ENCODE data around the gene PLA2G6. TPM values are rescaled to one million over a fixed set of nuclear protein-coding genes. Genes with fewer than 3 reads are reported as not detected.
A peak's percentile ranks its signal among the peaks of the same experiment; 100 is the strongest.

Gene PLA2G6
- total RNA-seq, 6 donors from 2014 or later, result 21.1 to 295 (median 47.5) TPM

- TF ChIP-seq EP300 (IDR thresholded peaks at IDR 0.05) (no peak), POLR2A (IDR thresholded peaks at IDR 0.05) (no peak)
- TF ChIP-seq, protein P1, sequence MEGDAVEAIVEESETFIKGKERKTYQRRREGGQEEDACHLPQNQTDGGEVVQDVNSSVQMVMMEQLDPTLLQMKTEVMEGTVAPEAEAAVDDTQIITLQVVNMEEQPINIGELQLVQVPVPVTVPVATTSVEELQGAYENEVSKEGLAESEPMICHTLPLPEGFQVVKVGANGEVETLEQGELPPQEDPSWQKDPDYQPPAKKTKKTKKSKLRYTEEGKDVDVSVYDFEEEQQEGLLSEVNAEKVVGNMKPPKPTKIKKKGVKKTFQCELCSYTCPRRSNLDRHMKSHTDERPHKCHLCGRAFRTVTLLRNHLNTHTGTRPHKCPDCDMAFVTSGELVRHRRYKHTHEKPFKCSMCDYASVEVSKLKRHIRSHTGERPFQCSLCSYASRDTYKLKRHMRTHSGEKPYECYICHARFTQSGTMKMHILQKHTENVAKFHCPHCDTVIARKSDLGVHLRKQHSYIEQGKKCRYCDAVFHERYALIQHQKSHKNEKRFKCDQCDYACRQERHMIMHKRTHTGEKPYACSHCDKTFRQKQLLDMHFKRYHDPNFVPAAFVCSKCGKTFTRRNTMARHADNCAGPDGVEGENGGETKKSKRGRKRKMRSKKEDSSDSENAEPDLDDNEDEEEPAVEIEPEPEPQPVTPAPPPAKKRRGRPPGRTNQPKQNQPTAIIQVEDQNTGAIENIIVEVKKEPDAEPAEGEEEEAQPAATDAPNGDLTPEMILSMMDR (IDR thresholded peaks at IDR 0.05), result peak; percentile 87 to 95 (median 94)
- Histone ChIP-seq H3K27me3 (no peaks in the 10 kb centered on the region), H3K4me3 (no peak overlapping the region), H3K27ac (no peak overlapping the region), H3K9me3 (no peaks in the 10 kb centered on the region), H3K4me1 (peaks cover 0 to 8% (median 6%) of the 10 kb centered on the region in 4 donors), H3K36me3 (peaks cover 0 to 3% (median 0%) of the 10 kb centered on the region in 4 donors)
- peak; percentile 85 to 94 for DNase-seq
- 57 to 61% methylated on average over 16 to 28 of the region's 32 CpGs for WGBS, 2 donors
- peak; percentile 83 to 92 for ATAC-seq (ENCODE audit: low FRiP score in 2 of 2)
These were observed 66.9 kb downstream of the PLA2G6 start for GRCh38 chr22:38114484-38115398.

DNA sequence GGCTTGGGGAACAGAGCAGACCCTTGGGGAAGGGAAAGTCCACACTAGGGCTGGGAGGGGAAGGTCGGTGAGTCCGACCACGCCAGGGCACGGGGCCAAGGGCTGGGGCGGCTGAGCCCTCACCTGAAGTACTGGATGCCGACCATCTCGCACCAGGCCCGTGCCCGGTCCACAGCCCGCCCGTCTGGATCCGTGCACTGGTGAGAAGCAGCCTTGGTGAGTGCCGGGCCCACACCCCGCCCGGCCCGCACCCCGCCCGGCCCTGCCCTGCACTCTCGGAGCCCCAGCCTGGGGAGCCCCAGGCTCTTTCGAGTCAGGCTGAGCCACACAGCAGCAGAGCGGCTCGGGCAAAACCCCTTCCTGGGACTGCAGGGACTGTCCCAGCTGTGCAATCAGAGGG lies 69.2 kb downstream of the PLA2G6 start:
- no peak overlapping the region for H3K4me3 ChIP-seq
- TF ChIP-seq POLR2AphosphoS5 (IDR thresholded peaks at IDR 0.05) (no peak), EP300 (IDR thresholded peaks at IDR 0.05) (no peak), POLR2A (IDR thresholded peaks at IDR 0.05) (no peak)
- TF ChIP-seq, protein P1 (IDR thresholded peaks at IDR 0.05), result no peak
- H3K27ac ChIP-seq, result no peak overlapping the region
- peaks cover 0 to 3% (median 0%) of the 10 kb centered on the region in 4 donors for H3K36me3 ChIP-seq
- WGBS, 2 donors, result 92 to 99% methylated on average over 14 to 19 of the region's 22 CpGs
- H3K27me3 ChIP-seq, result no peaks in the 10 kb centered on the region
- peaks cover 0 to 8% (median 6%) of the 10 kb centered on the region in 4 donors for H3K4me1 ChIP-seq
- no peaks in the 10 kb centered on the region for H3K9me3 ChIP-seq
- ATAC-seq (ENCODE audit: low FRiP score in 2 of 2) (no peak), DNase-seq (peak in 1 of 2 donors; percentile 83)

DNA sequence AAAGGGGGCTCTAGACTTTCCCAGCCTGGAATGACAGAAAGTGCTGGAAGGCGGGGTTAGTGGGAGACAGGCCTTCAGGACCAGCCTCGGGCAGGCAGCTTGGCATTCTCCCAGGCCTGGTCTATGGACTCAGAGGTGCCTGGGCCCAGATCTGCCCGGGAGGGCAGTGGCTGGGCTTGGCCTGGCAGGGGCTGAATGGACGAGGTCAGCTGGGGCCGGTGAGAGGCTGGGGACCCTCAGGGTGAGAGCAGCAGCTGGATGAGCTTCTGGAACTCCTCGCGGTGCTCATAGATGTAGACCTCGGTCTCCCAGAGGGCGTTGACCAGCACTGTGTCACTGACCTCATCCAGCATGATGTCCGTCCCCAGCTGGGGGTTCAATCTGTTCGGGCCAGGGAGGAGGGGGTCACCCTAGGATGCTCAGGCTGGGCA lies 69.7 kb downstream of the PLA2G6 start:
- H3K36me3 ChIP-seq, result peaks cover 0 to 3% (median 0%) of the 10 kb centered on the region in 4 donors
- WGBS, 2 donors, result 86 to 91% methylated on average over 4 to 11 of the region's 11 CpGs
- H3K27me3 ChIP-seq, result no peaks in the 10 kb centered on the region
- no peak overlapping the region for H3K27ac ChIP-seq
- H3K4me3 ChIP-seq, result no peak overlapping the region
- no peak for ATAC-seq (ENCODE audit: low FRiP score in 2 of 2)
- DNase-seq, result peak in 1 of 2 donors; percentile 64
- H3K9me3 ChIP-seq, result no peaks in the 10 kb centered on the region
- TF ChIP-seq, protein P1 (IDR thresholded peaks at IDR 0.05), result no peak
- no peak for TF ChIP-seq POLR2AphosphoS5 (IDR thresholded peaks at IDR 0.05)
- no peak for TF ChIP-seq EP300 (IDR thresholded peaks at IDR 0.05)
- no peak for TF ChIP-seq POLR2A (IDR thresholded peaks at IDR 0.05)
- H3K4me1 ChIP-seq, result peaks cover 0 to 8% (median 6%) of the 10 kb centered on the region in 4 donors

GRCh38 chr22:38110863-38111852 lies 70.5 kb downstream of the PLA2G6 start:
- 84 to 93% methylated on average over 16 to 29 of the region's 30 CpGs for WGBS, 2 donors
- Histone ChIP-seq H3K4me1 (peaks cover 0 to 8% (median 6%) of the 10 kb centered on the region in 4 donors), H3K4me3 (no peak overlapping the region), H3K36me3 (peaks cover 0 to 3% (median 0%) of the 10 kb centered on the region in 4 donors), H3K9me3 (no peaks in the 10 kb centered on the region), H3K27me3 (no peaks in the 10 kb centered on the region), H3K27ac (no peak overlapping the region)
- ATAC-seq (ENCODE audit: low FRiP score in 2 of 2) (peak in 1 of 2 donors; percentile 57), DNase-seq (peak in 1 of 2 donors; percentile 80)
- TF ChIP-seq, protein P1 (IDR thresholded peaks at IDR 0.05), result no peak
- TF ChIP-seq POLR2A (IDR thresholded peaks at IDR 0.05), result no peak
- TF ChIP-seq POLR2AphosphoS5 (IDR thresholded peaks at IDR 0.05), result no peak
- TF ChIP-seq EP300 (IDR thresholded peaks at IDR 0.05), result no peak

Measured in upper lobe of left lung (tissue), 6 donors.